HG03571 (cell line): ENCODE measurements around the gene BLOC1S4.
A peak's percentile ranks its signal among the peaks of the same experiment; 100 is the strongest.
"Not testable (repeated sequence)": the region's sequence is repeated elsewhere in the genome, so short reads cannot be mapped to it uniquely, and the experiment has no call there.

ENCODE experiments used
- ATAC-seq: cut with Tn5 transposase; IDR thresholded peaks from one replicate; pipeline ENCODE4 v1.9.1; 2021; ENCODE audit not compliant: unreplicated experiment

BLOC1S4 gene, protein sequence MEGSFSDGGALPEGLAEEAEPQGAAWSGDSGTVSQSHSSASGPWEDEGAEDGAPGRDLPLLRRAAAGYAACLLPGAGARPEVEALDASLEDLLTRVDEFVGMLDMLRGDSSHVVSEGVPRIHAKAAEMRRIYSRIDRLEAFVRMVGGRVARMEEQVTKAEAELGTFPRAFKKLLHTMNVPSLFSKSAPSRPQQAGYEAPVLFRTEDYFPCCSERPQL

GRCh38 chr4:6716018-6716911 is at the start of gene BLOC1S4:
Gene BLOC1S4 (plus strand): TSS chr4:6716174. CDS start chr4:6716210, 36 bp downstream.
- peak; percentile 72 for ATAC-seq

GRCh38 chr4:6668391-6668790 is 47.6 kb upstream of the BLOC1S4 start:
- ATAC-seq, result no peak

DNA sequence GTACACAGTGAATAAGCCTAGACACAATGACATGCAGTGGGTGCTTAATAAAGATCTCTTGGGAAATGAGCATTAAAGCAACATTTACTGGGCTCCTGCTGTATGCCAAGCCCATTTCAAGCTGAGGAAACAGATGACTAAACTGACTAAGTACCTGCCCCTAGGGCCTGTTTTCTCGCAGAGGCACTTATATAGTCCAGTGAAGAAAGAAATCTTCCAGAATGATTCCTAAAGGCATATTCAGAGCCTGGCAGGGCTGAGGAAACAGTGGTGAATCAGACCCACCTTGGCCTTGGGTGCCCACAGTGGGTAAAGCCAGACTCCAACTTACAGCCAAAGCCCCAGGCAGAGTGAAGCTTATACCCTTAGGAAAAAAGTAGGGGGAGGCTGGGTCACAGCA is 44.3 kb upstream of the BLOC1S4 start:
- no peak for ATAC-seq

DNA sequence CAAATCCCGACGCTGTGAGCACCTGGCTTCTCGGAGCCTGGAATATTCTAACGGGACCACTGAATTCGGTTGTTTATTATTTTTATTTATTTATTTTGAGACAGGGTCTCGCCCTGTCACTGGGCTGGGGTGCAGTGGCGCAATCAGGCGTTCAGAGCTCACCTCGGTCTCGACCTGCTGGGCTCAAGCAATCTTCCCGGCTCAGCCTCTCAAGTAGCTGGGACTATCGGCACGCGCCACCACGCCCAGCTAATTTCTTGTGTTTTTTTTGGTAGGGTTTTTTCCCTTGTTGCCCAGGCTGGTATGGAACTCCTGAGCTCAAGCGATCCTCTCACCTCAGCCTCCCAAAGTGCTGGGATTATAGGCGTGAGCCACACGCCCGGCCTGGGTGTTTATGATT is 43.8 kb upstream of the BLOC1S4 start:
- no peak for ATAC-seq

DNA sequence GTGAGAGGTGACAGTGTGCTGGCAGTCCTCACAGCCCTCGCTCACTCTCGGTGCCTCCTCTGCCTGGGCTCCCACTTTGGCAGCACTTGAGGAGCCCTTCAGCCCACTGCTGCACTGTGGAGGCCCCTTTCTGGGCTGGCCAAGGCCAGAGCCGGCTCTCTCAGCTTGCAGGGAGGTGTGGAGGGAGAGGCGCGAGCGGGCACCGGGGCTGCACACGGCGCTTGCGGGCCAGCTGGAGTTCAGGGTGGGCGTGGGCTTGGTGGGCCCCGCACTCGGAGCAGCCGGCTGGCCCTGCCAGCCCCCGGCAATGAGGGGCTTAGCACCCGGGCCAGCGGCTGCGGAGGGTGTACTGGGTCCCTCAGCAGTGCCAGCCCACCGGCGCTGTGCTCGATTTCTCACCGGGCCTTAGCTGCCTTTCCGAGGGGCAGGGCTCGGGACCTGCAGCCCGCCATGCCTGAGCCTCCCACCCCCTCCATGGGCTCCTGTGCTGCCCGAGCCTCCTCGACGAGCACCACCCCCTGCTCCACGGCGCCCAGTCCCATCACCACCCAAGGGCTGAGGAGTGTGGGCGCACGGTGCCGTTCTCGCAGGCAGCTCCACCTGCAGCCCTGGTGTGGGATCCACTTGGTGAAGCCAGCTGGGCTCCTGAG is 43.3 kb upstream of the BLOC1S4 start:
- ATAC-seq, result not testable (repeated sequence)

GRCh38 chr4:6673191-6673659 is 42.7 kb upstream of the BLOC1S4 start:
- not testable (repeated sequence) for ATAC-seq

DNA sequence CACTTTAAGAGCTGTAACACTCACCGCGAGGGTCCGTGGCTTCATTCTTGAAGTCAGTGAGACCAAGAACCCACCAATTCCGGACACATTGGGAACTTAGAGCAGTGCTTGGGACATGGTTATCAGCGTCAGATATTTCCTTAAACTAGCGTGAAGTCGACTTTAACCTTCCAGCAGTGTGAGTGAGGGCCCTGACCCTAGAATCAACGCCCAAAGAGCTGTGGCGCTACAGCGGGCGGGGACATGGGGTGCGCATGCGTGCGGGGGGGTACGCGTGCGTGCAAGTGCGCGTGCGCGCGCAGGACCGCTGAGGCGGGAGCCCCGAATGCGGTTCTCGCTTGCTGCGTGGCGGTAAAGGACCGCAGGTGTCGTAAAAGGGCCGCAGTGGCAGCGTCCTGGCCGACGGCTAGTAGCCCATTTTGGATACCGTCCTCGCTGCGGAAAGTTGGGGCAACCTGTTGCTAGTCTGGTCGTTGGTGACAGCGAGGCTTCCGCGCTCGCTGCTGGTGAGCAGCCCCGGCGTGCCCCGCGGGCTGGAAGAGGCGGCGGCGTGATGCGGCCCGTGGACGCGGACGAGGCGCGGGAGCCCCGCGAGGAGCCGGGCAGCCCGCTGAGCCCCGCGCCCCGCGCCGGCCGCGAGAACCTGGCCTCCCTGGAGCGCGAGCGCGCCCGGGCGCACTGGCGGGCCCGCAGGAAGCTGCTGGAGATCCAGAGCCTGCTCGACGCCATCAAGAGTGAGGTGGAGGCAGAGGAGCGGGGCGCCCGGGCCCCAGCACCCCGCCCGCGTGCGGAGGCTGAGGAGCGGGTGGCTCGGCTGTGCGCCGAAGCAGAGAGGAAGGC is 42.1 kb upstream of the BLOC1S4 start:
- peak; percentile 67 for ATAC-seq

- peak; percentile 30 for ATAC-seq
Measured at GRCh38 chr4:6674500-6675149, 41.3 kb upstream of the BLOC1S4 start.

- no peak for ATAC-seq
Measured at GRCh38 chr4:6676722-6677558, 39.0 kb upstream of the BLOC1S4 start.

DNA sequence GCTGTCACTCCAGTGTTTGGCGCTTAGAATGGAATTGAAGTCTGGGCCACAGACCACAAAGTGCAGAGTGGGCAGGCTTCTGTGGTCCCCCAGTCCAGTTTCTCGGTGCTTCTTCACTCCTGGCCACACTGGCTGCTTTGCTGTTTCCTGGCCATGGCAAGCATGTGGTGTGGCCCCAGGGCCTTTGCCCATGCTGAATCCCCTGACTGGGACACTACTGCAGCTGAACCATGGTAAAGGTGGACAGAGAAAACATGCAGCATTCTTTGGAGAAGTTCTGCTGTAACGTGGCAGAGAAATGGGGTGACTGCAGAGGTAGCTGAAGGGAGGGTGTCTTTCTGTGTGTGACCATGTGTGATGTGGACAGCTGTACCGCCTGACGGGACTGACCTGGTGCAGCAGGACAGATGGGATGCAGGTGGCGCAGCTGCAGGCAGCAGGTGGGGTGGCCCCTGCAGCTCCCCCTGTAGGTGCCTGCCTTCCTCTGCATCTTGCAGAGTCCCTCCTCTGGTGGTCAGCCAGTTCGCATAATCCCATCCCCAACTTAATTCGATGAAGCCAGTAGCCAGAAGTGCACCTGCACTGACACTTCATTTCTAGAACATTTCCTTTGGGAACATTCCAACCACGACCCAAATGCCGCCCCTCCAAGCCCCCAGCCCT is 35.5 kb upstream of the BLOC1S4 start:
- ATAC-seq, result no peak

DNA sequence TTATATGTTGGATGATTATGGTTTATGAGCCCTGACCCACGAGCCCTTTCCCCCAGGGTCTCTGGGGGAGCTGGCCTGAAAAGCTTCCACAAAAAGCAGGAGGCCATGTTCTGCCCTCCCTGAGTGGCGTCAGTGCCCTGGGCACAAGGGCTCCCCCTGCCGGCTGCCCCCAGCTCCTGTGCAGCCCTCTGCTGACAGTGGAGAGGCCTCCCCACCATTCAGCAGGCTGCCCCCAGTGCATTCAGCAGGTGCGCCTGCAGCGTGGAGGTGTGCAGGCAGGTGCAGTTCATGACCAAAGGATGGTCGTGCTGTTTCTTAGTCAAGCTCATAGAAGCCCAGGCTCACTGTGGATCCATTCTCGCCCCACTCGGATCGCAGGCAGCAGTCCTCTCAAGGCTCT is 34.8 kb upstream of the BLOC1S4 start:
- no peak for ATAC-seq

GRCh38 chr4:6682862-6683590 is 32.9 kb upstream of the BLOC1S4 start:
- no peak for ATAC-seq

DNA sequence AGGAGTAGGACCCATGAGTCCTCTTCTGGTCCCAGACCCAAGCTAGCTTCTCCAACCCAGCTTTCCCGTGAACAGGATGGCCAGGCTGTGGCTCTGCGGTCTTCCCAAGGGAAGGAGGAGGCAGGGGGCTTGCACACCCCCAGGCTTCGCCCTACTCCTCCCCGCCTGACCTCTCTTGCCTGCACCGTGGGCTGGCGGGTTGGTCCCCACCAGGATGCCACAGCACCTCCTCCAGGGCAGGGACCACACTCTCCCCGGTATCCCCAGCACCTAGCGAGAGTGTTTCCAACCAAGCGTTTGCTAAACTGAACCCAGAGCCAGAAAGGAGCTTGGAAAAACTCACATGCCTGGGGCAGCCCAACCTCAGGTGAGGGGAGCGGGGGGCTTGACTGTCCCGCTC is 31.3 kb upstream of the BLOC1S4 start:
- ATAC-seq, result no peak

- no peak for ATAC-seq
Measured at GRCh38 chr4:6686104-6686787, 29.7 kb upstream of the BLOC1S4 start.

DNA sequence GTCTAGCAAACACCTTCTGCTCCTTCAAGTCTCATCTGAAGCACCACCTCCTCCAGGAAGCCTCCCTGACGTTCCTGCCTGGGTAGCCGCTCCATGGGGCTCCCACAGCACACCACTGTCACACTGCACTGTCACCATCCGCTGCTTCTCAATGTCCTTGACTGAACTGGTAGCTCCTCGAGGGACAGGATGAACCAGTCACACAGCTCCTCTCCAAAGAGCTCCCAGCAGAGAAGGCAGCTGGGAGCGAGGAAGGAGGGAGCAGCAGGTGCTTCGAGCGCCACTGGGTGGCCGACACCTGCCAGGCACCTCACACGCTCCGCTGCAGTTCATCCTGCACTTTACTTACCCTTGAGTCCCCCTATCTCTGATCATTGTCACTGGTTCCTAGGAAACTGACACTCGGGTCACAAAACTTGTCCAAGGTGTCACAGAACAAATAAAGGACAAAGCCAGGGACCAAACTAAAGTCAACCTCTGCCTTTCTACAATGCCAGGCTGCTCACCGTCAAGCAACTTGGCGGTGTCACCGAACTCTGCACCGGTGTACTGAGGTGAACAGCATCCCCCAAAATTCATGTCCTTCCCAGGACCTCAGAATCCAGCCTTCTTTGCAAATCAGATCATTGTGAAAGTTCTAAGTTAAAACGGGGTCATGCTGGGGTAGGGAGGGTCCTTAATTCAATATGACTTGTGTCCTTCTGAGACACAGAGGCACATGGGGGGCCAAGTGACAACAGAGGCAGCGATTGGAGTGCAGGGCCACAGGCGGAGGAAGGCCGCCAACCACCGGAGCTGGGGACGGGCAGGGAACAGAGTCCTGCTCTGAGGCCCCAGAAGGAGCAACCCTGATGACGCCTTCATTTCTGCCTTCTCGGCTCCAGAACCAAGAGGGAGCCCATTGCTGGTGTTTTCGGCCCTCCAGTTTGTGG is 27.8 kb upstream of the BLOC1S4 start:
- ATAC-seq, result no peak

DNA sequence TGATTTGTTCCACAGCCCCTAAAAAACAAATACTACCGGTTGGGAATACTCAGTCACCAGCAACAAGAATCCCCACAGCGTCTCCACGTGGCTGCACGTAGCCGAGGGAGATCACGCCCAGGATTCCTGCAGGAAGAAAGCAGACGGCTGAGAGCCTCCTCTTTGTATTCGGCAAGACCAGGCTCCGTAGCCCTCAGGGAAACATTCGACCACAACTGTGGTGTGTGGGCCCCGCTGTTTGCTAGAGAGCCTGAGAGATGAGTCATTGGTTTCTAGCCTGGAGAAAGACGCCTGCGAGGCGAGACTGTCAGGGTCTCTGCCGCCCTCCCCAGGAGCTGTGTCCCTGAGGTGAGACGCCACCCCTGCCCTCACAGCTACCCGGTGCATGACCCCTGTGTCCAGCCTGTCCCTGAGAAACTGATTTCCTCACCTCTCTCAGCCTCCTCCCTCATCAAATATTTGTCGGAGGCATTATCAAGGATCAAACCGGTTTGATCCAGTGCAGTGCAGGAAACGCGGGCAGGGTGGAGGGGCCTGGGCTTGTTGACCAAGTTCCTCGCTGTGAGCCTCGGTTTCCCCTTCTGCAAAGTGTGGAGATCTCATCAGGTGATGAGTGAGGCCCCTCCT is 27.0 kb upstream of the BLOC1S4 start:
- ATAC-seq, result peak; percentile 50
